ENCODE results near the gene SHISAL1. TPM values are rescaled to one million over a fixed set of nuclear protein-coding genes. Genes with fewer than 3 reads are reported as not detected.

SHISAL1 gene
- total RNA-seq, 1 experiment from 2014 or later, result not detected

DNA sequence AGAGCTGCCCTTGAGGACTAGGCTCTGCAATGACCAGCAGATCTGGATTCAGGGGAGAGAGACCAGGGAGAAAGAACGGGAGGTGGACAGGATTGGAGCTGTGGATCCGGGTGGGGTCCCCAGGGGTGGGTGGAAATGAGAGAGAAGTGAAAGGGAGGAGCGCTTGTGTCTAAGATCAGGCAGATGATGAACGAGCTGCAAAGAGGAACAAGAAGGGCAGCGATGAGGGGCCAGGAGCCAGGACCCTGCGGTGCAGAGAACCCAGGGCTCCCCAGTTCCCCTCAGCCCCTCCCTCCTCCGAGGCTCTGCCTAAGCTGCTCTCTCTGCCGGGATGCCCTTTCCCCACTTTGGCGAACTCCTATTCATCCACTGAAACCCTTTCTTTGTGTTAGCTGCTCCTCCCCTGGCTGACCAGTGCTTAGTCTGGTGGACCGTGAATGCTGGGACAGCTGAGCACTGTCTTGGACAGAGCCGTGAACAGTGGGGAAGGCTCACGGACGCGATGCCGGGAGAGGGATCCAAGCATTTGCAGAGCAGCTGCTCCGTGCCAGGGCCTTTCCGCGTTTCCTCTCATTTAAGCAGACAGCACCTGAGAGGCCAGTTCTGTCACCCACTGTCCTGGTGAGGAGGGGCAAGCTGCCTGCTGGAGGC lies 35.9 kb downstream of the SHISAL1 start:
- Mint-ChIP-seq H3K9me3 (ENCODE audit: low read depth, unreplicated experiment) (no peaks in the 10 kb centered on the region), H3K4me1 (ENCODE audit: low read depth, unreplicated experiment) (no peaks in the 10 kb centered on the region), H3K27me3 (ENCODE audit: unreplicated experiment) (peaks cover 92% of the 10 kb centered on the region), H3K27ac (ENCODE audit: unreplicated experiment) (no peak overlapping the region), H3K36me3 (ENCODE audit: insufficient read depth, unreplicated experiment) (no peaks in the 10 kb centered on the region), H3K4me3 (ENCODE audit: low read depth, unreplicated experiment) (no peak overlapping the region)
- DNase-seq, result no peak
- TF ChIP-seq, protein P1, sequence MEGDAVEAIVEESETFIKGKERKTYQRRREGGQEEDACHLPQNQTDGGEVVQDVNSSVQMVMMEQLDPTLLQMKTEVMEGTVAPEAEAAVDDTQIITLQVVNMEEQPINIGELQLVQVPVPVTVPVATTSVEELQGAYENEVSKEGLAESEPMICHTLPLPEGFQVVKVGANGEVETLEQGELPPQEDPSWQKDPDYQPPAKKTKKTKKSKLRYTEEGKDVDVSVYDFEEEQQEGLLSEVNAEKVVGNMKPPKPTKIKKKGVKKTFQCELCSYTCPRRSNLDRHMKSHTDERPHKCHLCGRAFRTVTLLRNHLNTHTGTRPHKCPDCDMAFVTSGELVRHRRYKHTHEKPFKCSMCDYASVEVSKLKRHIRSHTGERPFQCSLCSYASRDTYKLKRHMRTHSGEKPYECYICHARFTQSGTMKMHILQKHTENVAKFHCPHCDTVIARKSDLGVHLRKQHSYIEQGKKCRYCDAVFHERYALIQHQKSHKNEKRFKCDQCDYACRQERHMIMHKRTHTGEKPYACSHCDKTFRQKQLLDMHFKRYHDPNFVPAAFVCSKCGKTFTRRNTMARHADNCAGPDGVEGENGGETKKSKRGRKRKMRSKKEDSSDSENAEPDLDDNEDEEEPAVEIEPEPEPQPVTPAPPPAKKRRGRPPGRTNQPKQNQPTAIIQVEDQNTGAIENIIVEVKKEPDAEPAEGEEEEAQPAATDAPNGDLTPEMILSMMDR (IDR thresholded peaks at IDR 0.05; ENCODE audit: unreplicated experiment), result no peak
- BruUV-seq (replicated peaks), result no TSS peak
- CTCF ChIA-PET, result interaction anchor here (1.4 kb wide), 1 partner anchor 55 kb away, joined by 3 read pairs; no protein-coding TSS in a partner anchor
- intact Hi-C loops (cut with micrococcal nuclease; ENCODE audit: unreplicated experiment), result no loop called here

DNA sequence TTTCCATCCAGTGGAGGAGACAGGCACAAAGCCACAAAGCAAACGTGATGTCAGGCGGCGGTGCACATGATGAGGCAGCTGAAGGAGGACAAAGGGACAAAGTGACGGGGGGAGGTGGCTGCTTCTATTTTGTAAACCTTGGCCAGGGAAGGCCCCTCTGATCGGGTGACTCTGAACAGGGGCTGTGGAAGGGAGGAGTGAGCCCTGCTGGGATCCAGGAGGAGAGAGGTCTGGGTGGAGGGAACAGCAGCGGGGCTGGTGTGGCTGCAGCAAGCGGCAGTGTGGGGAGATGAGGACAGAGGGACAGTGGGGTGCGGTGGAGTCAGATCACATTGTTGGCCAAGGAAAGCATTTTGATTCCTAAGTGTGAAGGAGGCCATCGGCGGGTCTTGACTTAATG lies 36.7 kb downstream of the SHISAL1 start:
- BruUV-seq (replicated peaks), result no TSS peak
- Mint-ChIP-seq H3K4me3 (ENCODE audit: low read depth, unreplicated experiment) (no peak overlapping the region), H3K4me1 (ENCODE audit: low read depth, unreplicated experiment) (no peaks in the 10 kb centered on the region), H3K27me3 (ENCODE audit: unreplicated experiment) (peaks cover 84% of the 10 kb centered on the region), H3K36me3 (ENCODE audit: insufficient read depth, unreplicated experiment) (no peaks in the 10 kb centered on the region), H3K27ac (ENCODE audit: unreplicated experiment) (no peak overlapping the region), H3K9me3 (ENCODE audit: low read depth, unreplicated experiment) (no peaks in the 10 kb centered on the region)
- CTCF ChIA-PET, result interaction anchor here (1.4 kb wide), 1 partner anchor 54 kb away, joined by 3 read pairs; no protein-coding TSS in a partner anchor
- intact Hi-C loops (cut with micrococcal nuclease; ENCODE audit: unreplicated experiment), result no loop called here
- no peak for DNase-seq
- TF ChIP-seq, protein P1 (IDR thresholded peaks at IDR 0.05; ENCODE audit: unreplicated experiment), result no peak

DNA sequence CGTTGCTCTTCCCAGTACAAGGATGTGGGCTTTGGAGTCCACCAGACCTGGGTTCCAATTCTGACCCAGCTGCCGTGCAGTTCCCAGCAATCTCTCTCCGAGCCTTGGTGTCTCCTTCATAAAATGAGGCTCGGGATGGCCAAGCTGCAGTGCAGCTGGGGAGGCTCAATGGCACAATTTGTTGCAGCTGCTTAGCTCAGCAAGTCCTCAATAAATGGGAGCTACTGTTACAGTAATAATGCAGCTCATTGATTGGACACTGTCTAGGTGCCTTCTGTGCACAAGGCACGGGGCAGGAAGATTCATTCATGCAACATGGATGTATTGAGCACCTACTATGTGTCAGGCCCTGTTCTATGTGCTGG lies 37.1 kb downstream of the SHISAL1 start:
- Mint-ChIP-seq H3K36me3 (ENCODE audit: insufficient read depth, unreplicated experiment) (no peaks in the 10 kb centered on the region), H3K27me3 (ENCODE audit: unreplicated experiment) (peaks cover 79% of the 10 kb centered on the region), H3K4me3 (ENCODE audit: low read depth, unreplicated experiment) (no peak overlapping the region), H3K4me1 (ENCODE audit: low read depth, unreplicated experiment) (no peaks in the 10 kb centered on the region), H3K27ac (ENCODE audit: unreplicated experiment) (no peak overlapping the region), H3K9me3 (ENCODE audit: low read depth, unreplicated experiment) (no peaks in the 10 kb centered on the region)
- BruUV-seq (replicated peaks), result no TSS peak
- DNase-seq, result no peak
- TF ChIP-seq, protein P1 (IDR thresholded peaks at IDR 0.05; ENCODE audit: unreplicated experiment), result no peak
- intact Hi-C loops (cut with micrococcal nuclease; ENCODE audit: unreplicated experiment), result no loop called here
- CTCF ChIA-PET, result no interaction called here

DNA sequence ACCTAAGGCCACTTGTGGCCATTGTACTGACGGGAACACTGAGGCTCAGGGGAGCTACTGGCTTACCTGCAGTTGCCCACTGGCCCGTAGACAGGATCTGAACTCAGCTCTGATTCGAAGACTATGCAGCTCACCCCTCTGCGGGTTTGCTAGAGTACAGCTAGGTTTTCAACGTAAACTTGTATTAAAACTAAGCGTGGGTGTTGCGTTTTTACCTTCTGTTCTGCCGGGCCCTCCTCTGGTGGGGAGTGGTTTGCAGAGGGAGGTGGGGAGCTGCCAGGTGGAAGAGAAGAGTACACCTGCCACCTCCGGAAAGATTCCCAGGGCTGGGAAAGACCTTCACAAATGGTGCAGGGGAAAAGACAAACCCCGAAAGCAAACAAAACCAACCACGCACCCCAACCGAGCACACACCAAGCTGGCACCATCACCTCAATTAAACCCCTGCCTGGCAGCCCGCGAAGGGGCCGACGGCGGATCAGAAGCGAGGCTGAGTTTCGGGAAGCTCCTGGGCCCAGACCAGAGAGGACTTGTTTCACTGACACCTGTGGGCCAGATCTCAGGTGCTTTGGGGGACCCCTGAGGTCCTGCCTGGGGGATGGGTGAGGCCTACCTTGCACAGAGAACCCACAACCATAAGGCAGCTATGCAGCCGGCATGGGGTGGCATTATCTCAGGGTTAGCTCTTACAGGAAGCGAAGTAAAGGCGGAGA lies 37.7 kb downstream of the SHISAL1 start:
- TF ChIP-seq, protein P1 (IDR thresholded peaks at IDR 0.05; ENCODE audit: unreplicated experiment), result no peak
- no peak overlapping the region for H3K4me3 Mint-ChIP-seq (ENCODE audit: low read depth, unreplicated experiment)
- no peaks in the 10 kb centered on the region for H3K9me3 Mint-ChIP-seq (ENCODE audit: low read depth, unreplicated experiment)
- no peaks in the 10 kb centered on the region for H3K4me1 Mint-ChIP-seq (ENCODE audit: low read depth, unreplicated experiment)
- no peaks in the 10 kb centered on the region for H3K36me3 Mint-ChIP-seq (ENCODE audit: insufficient read depth, unreplicated experiment)
- H3K27ac Mint-ChIP-seq (ENCODE audit: unreplicated experiment), result no peak overlapping the region
- H3K27me3 Mint-ChIP-seq (ENCODE audit: unreplicated experiment), result peaks cover 74% of the 10 kb centered on the region
- CTCF ChIA-PET, result no interaction called here
- intact Hi-C loops (cut with micrococcal nuclease; ENCODE audit: unreplicated experiment), result no loop called here
- no peak for DNase-seq
- no TSS peak for BruUV-seq (replicated peaks)
